GM21423 (cell line): ENCODE data around the gene ARHGAP21.

ENCODE experiments used
- ATAC-seq: cut with Tn5 transposase; IDR thresholded peaks from one replicate; pipeline ENCODE4 v1.9.1; 2021; ENCODE audit warnings: mild to moderate bottlenecking, moderate library complexity; ENCODE audit not compliant: unreplicated experiment

The ARHGAP21 gene

GRCh38 chr10:24723386-24723787 is 300 bp downstream of the ARHGAP21 start:
- ATAC-seq, result peak; percentile 8

GRCh38 chr10:24722676-24723385 is 856 bp downstream of the ARHGAP21 start:
- peak; percentile 23 for ATAC-seq

GRCh38 chr10:24722131-24722675 is 1.5 kb downstream of the ARHGAP21 start:
- ATAC-seq, result no peak

- ATAC-seq, result no peak
Measured at GRCh38 chr10:24721229-24722106, 2.2 kb downstream of the ARHGAP21 start.

- ATAC-seq, result no peak
Measured at GRCh38 chr10:24720096-24720495, 3.6 kb downstream of the ARHGAP21 start.

- ATAC-seq, result no peak
Measured at GRCh38 chr10:24718031-24718855, 5.4 kb downstream of the ARHGAP21 start.

- no peak for ATAC-seq
Measured at GRCh38 chr10:24716295-24716694, 7.4 kb downstream of the ARHGAP21 start.

GRCh38 chr10:24715246-24715769 is 8.4 kb downstream of the ARHGAP21 start:
- ATAC-seq, result no peak

GRCh38 chr10:24713086-24713485 is 10.6 kb downstream of the ARHGAP21 start:
- no peak for ATAC-seq

GRCh38 chr10:24711465-24711864 is 12.2 kb downstream of the ARHGAP21 start:
- no peak for ATAC-seq

GRCh38 chr10:24708081-24708480 is 15.6 kb downstream of the ARHGAP21 start:
- no peak for ATAC-seq

GRCh38 chr10:24707445-24707844 is 16.2 kb downstream of the ARHGAP21 start:
- no peak for ATAC-seq

- peak; percentile 66 for ATAC-seq
Measured at GRCh38 chr10:24706479-24707118, 17.1 kb downstream of the ARHGAP21 start.

- ATAC-seq, result no peak
Measured at GRCh38 chr10:24703700-24704099, 20.0 kb downstream of the ARHGAP21 start.

GRCh38 chr10:24701447-24701846 is 22.2 kb downstream of the ARHGAP21 start:
- ATAC-seq, result peak; percentile 81

GRCh38 chr10:24700948-24701347 is 22.7 kb downstream of the ARHGAP21 start:
- no peak for ATAC-seq

GRCh38 chr10:24698270-24698669 is 25.4 kb downstream of the ARHGAP21 start:
- no peak for ATAC-seq

- no peak for ATAC-seq
Measured at GRCh38 chr10:24697080-24697479, 26.6 kb downstream of the ARHGAP21 start.

GRCh38 chr10:24695452-24695851 is 28.2 kb downstream of the ARHGAP21 start:
- ATAC-seq, result no peak

GRCh38 chr10:24694086-24694485 is 29.6 kb downstream of the ARHGAP21 start:
- no peak for ATAC-seq
